ENCODE results near the gene PTMS. TPM values are rescaled to one million over a fixed set of nuclear protein-coding genes. Genes with fewer than 3 reads are reported as not detected.

Gene PTMS
- total and polyA plus RNA-seq, 2 of the 13 experiments (the other 11 are each of a cell fraction or from before 2014, with no cell fraction given): 40.5 to 82.4 TPM

- TF ChIP-seq ARID5B (CRISPR knock-in tag; IDR thresholded peaks at IDR 0.05): peak; percentile 91
- TF ChIP-seq REL (CRISPR knock-in tag; conservative IDR thresholded peaks at IDR 0.05): no peak
- TF ChIP-seq CHD2 (IDR thresholded peaks at IDR 0.05; ENCODE audit: low read depth, low read length): no peak
- no peak for TF ChIP-seq JUNB (CRISPR knock-in tag; IDR thresholded peaks at IDR 0.05; ENCODE audit: borderline replicate concordance)
- TF ChIP-seq ZNF281 (CRISPR knock-in tag; IDR thresholded peaks at IDR 0.05; ENCODE audit: borderline replicate concordance): peak; percentile 44; the same call in 1 of the 2 replicates
- no peak for TF ChIP-seq BCLAF1 (IDR thresholded peaks at IDR 0.05)
- no peak for TF ChIP-seq SOX6 (IDR thresholded peaks at IDR 0.05)
- TF ChIP-seq SOX6 (CRISPR knock-in tag; IDR thresholded peaks at IDR 0.05): peak; percentile 84
- TF ChIP-seq ZKSCAN8 (CRISPR knock-in tag; IDR thresholded peaks at IDR 0.05; ENCODE audit: borderline replicate concordance): peak; percentile 65; the same call in 1 of the 2 replicates
- TF ChIP-seq SRF (IDR thresholded peaks at IDR 0.05; ENCODE audit: low read depth, low read length): no peak
- no peak for TF ChIP-seq ZNF879 (CRISPR knock-in tag; IDR thresholded peaks at IDR 0.05)
- TF ChIP-seq ERF (CRISPR knock-in tag; IDR thresholded peaks at IDR 0.05): peak; percentile 77; the same call in 1 of the 2 replicates
- no peak for TF ChIP-seq ZSCAN20 (CRISPR knock-in tag; IDR thresholded peaks at IDR 0.05; ENCODE audit: borderline replicate concordance)
- TF ChIP-seq CREM (IDR thresholded peaks at IDR 0.05): peak; percentile 62; the same call in 1 of the 2 replicates
- no peak for TF ChIP-seq CREM (CRISPR knock-in tag; IDR thresholded peaks at IDR 0.05)
- TF ChIP-seq ISX (CRISPR knock-in tag; conservative IDR thresholded peaks at IDR 0.05): no peak
- no peak for TF ChIP-seq SUZ12 (IDR thresholded peaks at IDR 0.05; ENCODE audit: low read depth, low read length)
- 0 out of 4 replicates have a peak, but pooled peaks of 1 of the 2 experiments have one; percentile 45 for TF ChIP-seq ATF4 (CRISPR knock-in tag; IDR thresholded peaks at IDR 0.05)
- TF ChIP-seq NFE2L2 (IDR thresholded peaks at IDR 0.05; ENCODE audit: low read length): no peak
- TF ChIP-seq ZNF274 (CRISPR knock-in tag; IDR thresholded peaks at IDR 0.05): peak; percentile 41; the same call in 1 of the 2 replicates
These were observed 26.5 kb downstream of the PTMS start (continued) for GRCh38 chr12:6792522-6793201.

Measured in HepG2 (cell line).